Lower leg skin (tissue), 3 donors: ENCODE measurements around the gene MAST4.

ENCODE experiments used
- CTCF ChIP-seq, 3 donors: fragments of 450-650 bp; IDR thresholded peaks; one replicate each; pipeline ENCODE4 v1.5.1; 2016; ENCODE audit warnings: antibody characterized with exemption in 3 of 3, mild to moderate bottlenecking in 3 of 3, moderate library complexity in 2 of 3
- POLR2A ChIP-seq, 2 donors: fragments of 450-650 bp; IDR thresholded peaks; one replicate each; pipeline ENCODE4 v1.6.1; 2016 to 2017; ENCODE audit warnings: antibody characterized with exemption in 2 of 2, mild to moderate bottlenecking in 1 of 2, moderate library complexity in 1 of 2

GRCh38 chr5:66814146-66814991 is 218.2 kb downstream of the MAST4 start:
- TF ChIP-seq CTCF (IDR thresholded peaks at IDR 0.05) (no peak), POLR2A (IDR thresholded peaks at IDR 0.05) (no peak)
